ENCODE results near the gene SWAP70.

Gene SWAP70

GRCh38 chr11:9783986-9784385 lies 120.1 kb downstream of the SWAP70 start:
- DNase-seq (ENCODE audit: low read depth) = peak; percentile 50
- TF ChIP-seq CTCF (conservative IDR thresholded peaks at IDR 0.05; ENCODE audit: low read depth, low read length) = no peak
- no peak overlapping the region for H3K4me3 ChIP-seq (ENCODE audit: low read depth, low read length)

- no peak overlapping the region for H3K4me3 ChIP-seq (ENCODE audit: low read depth, low read length)
- DNase-seq (ENCODE audit: low read depth) = no peak
- no peak for TF ChIP-seq CTCF (conservative IDR thresholded peaks at IDR 0.05; ENCODE audit: low read depth, low read length)
Measured at GRCh38 chr11:9784602-9785315, 120.9 kb downstream of the SWAP70 start.

GRCh38 chr11:9787260-9787659 lies 123.4 kb downstream of the SWAP70 start:
- no peak for TF ChIP-seq CTCF (conservative IDR thresholded peaks at IDR 0.05; ENCODE audit: low read depth, low read length)
- no peak overlapping the region for H3K4me3 ChIP-seq (ENCODE audit: low read depth, low read length)
- DNase-seq (ENCODE audit: low read depth) = no peak

- DNase-seq (ENCODE audit: low read depth) = peak; percentile 90
- no peak overlapping the region for H3K4me3 ChIP-seq (ENCODE audit: low read depth, low read length)
- no peak for TF ChIP-seq CTCF (conservative IDR thresholded peaks at IDR 0.05; ENCODE audit: low read depth, low read length)
Measured at GRCh38 chr11:9787981-9788521, 124.2 kb downstream of the SWAP70 start.

GRCh38 chr11:9789910-9790309 lies 126.0 kb downstream of the SWAP70 start:
- no peak for DNase-seq (ENCODE audit: low read depth)
- no peak for TF ChIP-seq CTCF (conservative IDR thresholded peaks at IDR 0.05; ENCODE audit: low read depth, low read length)
- H3K4me3 ChIP-seq (ENCODE audit: low read depth, low read length) = no peak overlapping the region

- TF ChIP-seq CTCF (conservative IDR thresholded peaks at IDR 0.05; ENCODE audit: low read depth, low read length) = no peak
- DNase-seq (ENCODE audit: low read depth) = no peak
- no peak overlapping the region for H3K4me3 ChIP-seq (ENCODE audit: low read depth, low read length)
Measured at GRCh38 chr11:9790703-9791102, 126.8 kb downstream of the SWAP70 start.

GRCh38 chr11:9796266-9796665 lies 132.4 kb downstream of the SWAP70 start:
- H3K4me3 ChIP-seq (ENCODE audit: low read depth, low read length) = no peak overlapping the region
- no peak for DNase-seq (ENCODE audit: low read depth)
- TF ChIP-seq CTCF (conservative IDR thresholded peaks at IDR 0.05; ENCODE audit: low read depth, low read length) = no peak

Measured in choroid plexus epithelial cell (primary cell).